GM23338 (cell line): ENCODE results near the gene PWP2. TPM values are rescaled to one million over a fixed set of nuclear protein-coding genes. Genes with fewer than 3 reads are reported as not detected.

Experiments used
- ATAC-seq: fragments of 200-7000 bp; cut with Tn5 transposase; 3 replicates; pipeline ENCODE4 v1.9.1; 2020
- DNase-seq: peaks from one replicate; pipeline ENCODE4 v3.0.0-alpha.2; 2015; ENCODE audit warnings: low spot score
- H2AFZ ChIP-seq: fragments of 200-600 bp; sonication (generic); 2 replicates; pipeline ENCODE4 v1.8.0; 2016; ENCODE audit warnings: antibody characterized with exemption, mild to moderate bottlenecking, moderate library complexity
- H3F3A ChIP-seq: fragments of 200-600 bp; sonication (generic); replicated peaks from 2 replicates; pipeline ENCODE4 v1.8.0; 2017; ENCODE audit warnings: antibody characterized with exemption, mixed run types, low read depth
- H3K27ac ChIP-seq: fragments of 200-600 bp; sonication (generic); 2 replicates; pipeline ENCODE4 v1.6.1; 2016; ENCODE audit warnings: low read depth
- H3K27me3 ChIP-seq: fragments of 200-600 bp; sonication (generic); 2 replicates; pipeline ENCODE4 v1.8.0; 2016; ENCODE audit warnings: mild to moderate bottlenecking, mixed run types, moderate library complexity; ENCODE audit not compliant: insufficient read depth
- H3K36me3 ChIP-seq: fragments of 200-600 bp; sonication (generic); 2 replicates; pipeline ENCODE4 v1.8.0; 2016; ENCODE audit warnings: mild to moderate bottlenecking; ENCODE audit not compliant: insufficient read depth
- H3K4me1 ChIP-seq: fragments of 200-600 bp; sonication (generic); 2 replicates; pipeline ENCODE4 v1.8.0; 2016; ENCODE audit warnings: mild to moderate bottlenecking, moderate library complexity; ENCODE audit not compliant: insufficient read depth
- H3K4me2 ChIP-seq: fragments of 200-600 bp; sonication (generic); 2 replicates; pipeline ENCODE4 v1.7.1; 2017; ENCODE audit warnings: mixed run types
- H3K4me3 ChIP-seq: fragments of 200-600 bp; sonication (generic); 2 replicates; pipeline ENCODE4 v1.6.1; 2016; ENCODE audit warnings: mixed run types
- H3K79me2 ChIP-seq: fragments of 200-600 bp; sonication (generic); replicated peaks from 2 replicates; pipeline ENCODE4 v1.8.0; 2017; ENCODE audit warnings: mild to moderate bottlenecking; ENCODE audit not compliant: insufficient read depth
- H3K9me2 ChIP-seq: fragments of 200-600 bp; sonication (generic); 2 replicates; pipeline ENCODE4 v1.8.0; 2017; ENCODE audit not compliant: insufficient read depth
- H4K20me1 ChIP-seq: fragments of 200-600 bp; sonication (generic); replicated peaks from 2 replicates; pipeline ENCODE4 v1.8.0; 2017; ENCODE audit warnings: mild to moderate bottlenecking; ENCODE audit not compliant: insufficient read depth
- H3K27ac Mint-ChIP-seq: 2 replicates; pipeline ENCODE4 v1.8.0; 2020; ENCODE audit warnings: inconsistent platforms, mild to moderate bottlenecking, moderate library complexity, mixed read lengths
- H3K27me3 Mint-ChIP-seq: 3 replicates; pipeline ENCODE4 v1.8.0; 2022; ENCODE audit warnings: low read depth, mild to moderate bottlenecking, moderate library complexity, mixed read lengths, inconsistent platforms; ENCODE audit not compliant: insufficient read depth, poor library complexity
- H3K36me3 Mint-ChIP-seq: 3 replicates; pipeline ENCODE4 v1.8.0; 2021; ENCODE audit warnings: low read depth, mild to moderate bottlenecking, inconsistent platforms, moderate library complexity, mixed read lengths
- H3K4me1 Mint-ChIP-seq: 3 replicates; pipeline ENCODE4 v1.8.0; 2020; ENCODE audit warnings: mild to moderate bottlenecking, inconsistent platforms, mixed read lengths
- H3K4me3 Mint-ChIP-seq: 3 replicates; pipeline ENCODE4 v1.8.0; 2021; ENCODE audit warnings: moderate library complexity, mild to moderate bottlenecking, inconsistent platforms, mixed read lengths
- H3K9me3 Mint-ChIP-seq: 3 replicates; pipeline ENCODE4 v1.8.0; 2020; ENCODE audit warnings: moderate library complexity, mild to moderate bottlenecking, inconsistent platforms, mixed read lengths
- CTCF ChIP-seq, 2 experiments: fragments of 200-600 bp in 1 of 2; sonication (generic) in 1 of 2; conservative IDR thresholded peaks; 2 replicates each; pipeline versions ENCODE4 v1.5.1 to v1.6.1; 2016 to 2017; ENCODE audit warnings: antibody characterized with exemption in 2 of 2, low read depth in 2 of 2, mild to moderate bottlenecking in 2 of 2, moderate library complexity in 1 of 2
- EZH2phosphoT487 ChIP-seq: fragments of 200-600 bp; sonication (generic); IDR thresholded peaks from one replicate; pipeline ENCODE4 v1.8.1; 2018; ENCODE audit warnings: antibody characterized with exemption; ENCODE audit not compliant: unreplicated experiment
- JUNB ChIP-seq: IDR thresholded peaks from one replicate; pipeline ENCODE4 v1.6.1; 2016; ENCODE audit warnings: antibody characterized with exemption; ENCODE audit not compliant: unreplicated experiment
- NANOG ChIP-seq: IDR thresholded peaks from 2 replicates; pipeline ENCODE4 v1.6.1; 2016; ENCODE audit warnings: antibody characterized with exemption, borderline replicate concordance
- POLR2AphosphoS5 ChIP-seq: IDR thresholded peaks from 2 replicates; pipeline ENCODE4 v1.6.1; 2016; ENCODE audit warnings: antibody characterized with exemption, low read depth
- STAT1 ChIP-seq: IDR thresholded peaks from one replicate; pipeline ENCODE4 v1.6.1; 2016; ENCODE audit warnings: antibody characterized with exemption; ENCODE audit not compliant: unreplicated experiment
- ZNF114 ChIP-seq: fragments of 250-450 bp; sonication (Bioruptor Pico); IDR thresholded peaks from 2 replicates; pipeline ENCODE4 v1.5.0; 2020; ENCODE audit warnings: mild to moderate bottlenecking, moderate library complexity
- polyA plus RNA-seq: library from polyadenylated mRNA; unstranded; fragments of >200 nt; fragmentation: Nextera tagmentation; extraction: Ambion mirVana; gene quantifications from 2 replicates; pipeline ENCODE4 v1.2.1, GENCODE V29; 2016
- total RNA-seq: library from RNA; depleted of rRNA; stranded (reverse); fragments of >200 nt; shearing (Covaris generic); gene quantifications from 2 replicates; pipeline ENCODE4 v1.2.3, GENCODE V29; 2014
- TF ChIP-seq, protein P1 (sequence below): IDR thresholded peaks from 2 replicates; pipeline ENCODE4 v1.6.1; 2016; ENCODE audit warnings: antibody characterized with exemption
- TF ChIP-seq, protein P2 (sequence below): fragments of 250-450 bp; sonication (Bioruptor Pico); IDR thresholded peaks from 2 replicates; pipeline ENCODE4 v1.5.0; 2020; ENCODE audit warnings: mild to moderate bottlenecking, moderate library complexity
- TF ChIP-seq, protein P3 (sequence below): IDR thresholded peaks from one replicate; pipeline ENCODE4 v1.6.1; 2018; ENCODE audit warnings: antibody characterized with exemption; ENCODE audit not compliant: unreplicated experiment

Gene PWP2
- total and polyA plus RNA-seq, 2 experiments from 2014 or later, result 18.2 to 59.2 TPM

- TF ChIP-seq EZH2phosphoT487 (no peak), STAT1 (no peak), NANOG (no peak), CTCF (conservative IDR thresholded peaks at IDR 0.05; ENCODE audit: low read depth in 2 of 2) (no peak)
- TF ChIP-seq, protein P1, sequence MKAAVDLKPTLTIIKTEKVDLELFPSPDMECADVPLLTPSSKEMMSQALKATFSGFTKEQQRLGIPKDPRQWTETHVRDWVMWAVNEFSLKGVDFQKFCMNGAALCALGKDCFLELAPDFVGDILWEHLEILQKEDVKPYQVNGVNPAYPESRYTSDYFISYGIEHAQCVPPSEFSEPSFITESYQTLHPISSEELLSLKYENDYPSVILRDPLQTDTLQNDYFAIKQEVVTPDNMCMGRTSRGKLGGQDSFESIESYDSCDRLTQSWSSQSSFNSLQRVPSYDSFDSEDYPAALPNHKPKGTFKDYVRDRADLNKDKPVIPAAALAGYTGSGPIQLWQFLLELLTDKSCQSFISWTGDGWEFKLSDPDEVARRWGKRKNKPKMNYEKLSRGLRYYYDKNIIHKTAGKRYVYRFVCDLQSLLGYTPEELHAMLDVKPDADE, result no peak
Measured at GRCh38 chr21:44059710-44060109, 47.5 kb upstream of the PWP2 start (continued).

GRCh38 chr21:44062380-44062779, 44.8 kb upstream of the PWP2 start:
- peaks cover 11% of the 10 kb centered on the region for H4K20me1 ChIP-seq
- H3K27ac Mint-ChIP-seq, result no peak overlapping the region
- no peak overlapping the region for H2AFZ ChIP-seq
- H3K36me3 Mint-ChIP-seq, result peaks cover 36% of the 10 kb centered on the region
- ATAC-seq (no peak), DNase-seq (no peak)
- H3K27ac ChIP-seq, result no peak overlapping the region
- no peaks in the 10 kb centered on the region for H3K9me2 ChIP-seq
- no peaks in the 10 kb centered on the region for H3K27me3 ChIP-seq
- H3K27me3 Mint-ChIP-seq, result peaks cover 2% of the 10 kb centered on the region
- peaks cover 5% of the 10 kb centered on the region; the same call in 2 of the 3 replicates for H3K4me1 Mint-ChIP-seq
- H3K36me3 ChIP-seq, result peaks cover 26% of the 10 kb centered on the region
- H3K4me2 ChIP-seq, result no peak overlapping the region
- no peaks in the 10 kb centered on the region for H3F3A ChIP-seq
- peaks cover 9% of the 10 kb centered on the region for H3K79me2 ChIP-seq
- H3K4me3 ChIP-seq, result no peak overlapping the region
- no peak overlapping the region for H3K4me3 Mint-ChIP-seq
- no peaks in the 10 kb centered on the region for H3K4me1 ChIP-seq
- H3K9me3 Mint-ChIP-seq, result no peaks in the 10 kb centered on the region; the same call in 2 of the 3 replicates
- TF ChIP-seq, protein P2, sequence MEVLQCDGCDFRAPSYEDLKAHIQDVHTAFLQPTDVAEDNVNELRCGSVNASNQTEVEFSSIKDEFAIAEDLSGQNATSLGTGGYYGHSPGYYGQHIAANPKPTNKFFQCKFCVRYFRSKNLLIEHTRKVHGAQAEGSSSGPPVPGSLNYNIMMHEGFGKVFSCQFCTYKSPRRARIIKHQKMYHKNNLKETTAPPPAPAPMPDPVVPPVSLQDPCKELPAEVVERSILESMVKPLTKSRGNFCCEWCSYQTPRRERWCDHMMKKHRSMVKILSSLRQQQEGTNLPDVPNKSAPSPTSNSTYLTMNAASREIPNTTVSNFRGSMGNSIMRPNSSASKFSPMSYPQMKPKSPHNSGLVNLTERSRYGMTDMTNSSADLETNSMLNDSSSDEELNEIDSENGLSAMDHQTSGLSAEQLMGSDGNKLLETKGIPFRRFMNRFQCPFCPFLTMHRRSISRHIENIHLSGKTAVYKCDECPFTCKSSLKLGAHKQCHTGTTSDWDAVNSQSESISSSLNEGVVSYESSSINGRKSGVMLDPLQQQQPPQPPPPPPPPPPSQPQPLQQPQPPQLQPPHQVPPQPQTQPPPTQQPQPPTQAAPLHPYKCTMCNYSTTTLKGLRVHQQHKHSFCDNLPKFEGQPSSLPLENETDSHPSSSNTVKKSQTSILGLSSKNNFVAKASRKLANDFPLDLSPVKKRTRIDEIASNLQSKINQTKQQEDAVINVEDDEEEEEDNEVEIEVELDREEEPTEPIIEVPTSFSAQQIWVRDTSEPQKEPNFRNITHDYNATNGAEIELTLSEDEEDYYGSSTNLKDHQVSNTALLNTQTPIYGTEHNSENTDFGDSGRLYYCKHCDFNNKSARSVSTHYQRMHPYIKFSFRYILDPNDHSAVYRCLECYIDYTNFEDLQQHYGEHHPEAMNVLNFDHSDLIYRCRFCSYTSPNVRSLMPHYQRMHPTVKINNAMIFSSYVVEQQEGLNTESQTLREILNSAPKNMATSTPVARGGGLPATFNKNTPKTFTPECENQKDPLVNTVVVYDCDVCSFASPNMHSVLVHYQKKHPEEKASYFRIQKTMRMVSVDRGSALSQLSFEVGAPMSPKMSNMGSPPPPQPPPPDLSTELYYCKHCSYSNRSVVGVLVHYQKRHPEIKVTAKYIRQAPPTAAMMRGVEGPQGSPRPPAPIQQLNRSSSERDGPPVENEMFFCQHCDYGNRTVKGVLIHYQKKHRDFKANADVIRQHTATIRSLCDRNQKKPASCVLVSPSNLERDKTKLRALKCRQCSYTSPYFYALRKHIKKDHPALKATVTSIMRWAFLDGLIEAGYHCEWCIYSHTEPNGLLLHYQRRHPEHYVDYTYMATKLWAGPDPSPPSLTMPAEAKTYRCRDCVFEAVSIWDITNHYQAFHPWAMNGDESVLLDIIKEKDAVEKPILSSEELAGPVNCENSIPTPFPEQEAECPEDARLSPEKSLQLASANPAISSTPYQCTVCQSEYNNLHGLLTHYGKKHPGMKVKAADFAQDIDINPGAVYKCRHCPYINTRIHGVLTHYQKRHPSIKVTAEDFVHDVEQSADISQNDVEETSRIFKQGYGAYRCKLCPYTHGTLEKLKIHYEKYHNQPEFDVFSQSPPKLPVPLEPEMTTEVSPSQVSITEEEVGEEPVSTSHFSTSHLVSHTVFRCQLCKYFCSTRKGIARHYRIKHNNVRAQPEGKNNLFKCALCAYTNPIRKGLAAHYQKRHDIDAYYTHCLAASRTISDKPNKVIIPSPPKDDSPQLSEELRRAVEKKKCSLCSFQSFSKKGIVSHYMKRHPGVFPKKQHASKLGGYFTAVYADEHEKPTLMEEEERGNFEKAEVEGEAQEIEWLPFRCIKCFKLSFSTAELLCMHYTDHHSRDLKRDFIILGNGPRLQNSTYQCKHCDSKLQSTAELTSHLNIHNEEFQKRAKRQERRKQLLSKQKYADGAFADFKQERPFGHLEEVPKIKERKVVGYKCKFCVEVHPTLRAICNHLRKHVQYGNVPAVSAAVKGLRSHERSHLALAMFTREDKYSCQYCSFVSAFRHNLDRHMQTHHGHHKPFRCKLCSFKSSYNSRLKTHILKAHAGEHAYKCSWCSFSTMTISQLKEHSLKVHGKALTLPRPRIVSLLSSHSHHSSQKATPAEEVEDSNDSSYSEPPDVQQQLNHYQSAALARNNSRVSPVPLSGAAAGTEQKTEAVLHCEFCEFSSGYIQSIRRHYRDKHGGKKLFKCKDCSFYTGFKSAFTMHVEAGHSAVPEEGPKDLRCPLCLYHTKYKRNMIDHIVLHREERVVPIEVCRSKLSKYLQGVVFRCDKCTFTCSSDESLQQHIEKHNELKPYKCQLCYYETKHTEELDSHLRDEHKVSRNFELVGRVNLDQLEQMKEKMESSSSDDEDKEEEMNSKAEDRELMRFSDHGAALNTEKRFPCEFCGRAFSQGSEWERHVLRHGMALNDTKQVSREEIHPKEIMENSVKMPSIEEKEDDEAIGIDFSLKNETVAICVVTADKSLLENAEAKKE, result no peak
- TF ChIP-seq, protein P1, result no peak
- no peak for TF ChIP-seq STAT1
- TF ChIP-seq EZH2phosphoT487, result no peak
- TF ChIP-seq JUNB, result no peak
- TF ChIP-seq POLR2AphosphoS5, result no peak
- TF ChIP-seq, protein P3, sequence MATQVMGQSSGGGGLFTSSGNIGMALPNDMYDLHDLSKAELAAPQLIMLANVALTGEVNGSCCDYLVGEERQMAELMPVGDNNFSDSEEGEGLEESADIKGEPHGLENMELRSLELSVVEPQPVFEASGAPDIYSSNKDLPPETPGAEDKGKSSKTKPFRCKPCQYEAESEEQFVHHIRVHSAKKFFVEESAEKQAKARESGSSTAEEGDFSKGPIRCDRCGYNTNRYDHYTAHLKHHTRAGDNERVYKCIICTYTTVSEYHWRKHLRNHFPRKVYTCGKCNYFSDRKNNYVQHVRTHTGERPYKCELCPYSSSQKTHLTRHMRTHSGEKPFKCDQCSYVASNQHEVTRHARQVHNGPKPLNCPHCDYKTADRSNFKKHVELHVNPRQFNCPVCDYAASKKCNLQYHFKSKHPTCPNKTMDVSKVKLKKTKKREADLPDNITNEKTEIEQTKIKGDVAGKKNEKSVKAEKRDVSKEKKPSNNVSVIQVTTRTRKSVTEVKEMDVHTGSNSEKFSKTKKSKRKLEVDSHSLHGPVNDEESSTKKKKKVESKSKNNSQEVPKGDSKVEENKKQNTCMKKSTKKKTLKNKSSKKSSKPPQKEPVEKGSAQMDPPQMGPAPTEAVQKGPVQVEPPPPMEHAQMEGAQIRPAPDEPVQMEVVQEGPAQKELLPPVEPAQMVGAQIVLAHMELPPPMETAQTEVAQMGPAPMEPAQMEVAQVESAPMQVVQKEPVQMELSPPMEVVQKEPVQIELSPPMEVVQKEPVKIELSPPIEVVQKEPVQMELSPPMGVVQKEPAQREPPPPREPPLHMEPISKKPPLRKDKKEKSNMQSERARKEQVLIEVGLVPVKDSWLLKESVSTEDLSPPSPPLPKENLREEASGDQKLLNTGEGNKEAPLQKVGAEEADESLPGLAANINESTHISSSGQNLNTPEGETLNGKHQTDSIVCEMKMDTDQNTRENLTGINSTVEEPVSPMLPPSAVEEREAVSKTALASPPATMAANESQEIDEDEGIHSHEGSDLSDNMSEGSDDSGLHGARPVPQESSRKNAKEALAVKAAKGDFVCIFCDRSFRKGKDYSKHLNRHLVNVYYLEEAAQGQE, result no peak
- no peak for TF ChIP-seq ZNF114 (CRISPR knock-in tag)
